ENCODE results near the gene SLC12A1.

- TF ChIP-seq CTCF (IDR thresholded peaks at IDR 0.05; ENCODE audit: borderline replicate concordance, extremely low read depth, low read length, poor library complexity, severe bottlenecking) (no peak), EZH2 (IDR thresholded peaks at IDR 0.05; ENCODE audit: borderline replicate concordance, low read depth, low read length, severe bottlenecking) (no peak)
These were observed 15.8 kb downstream of the SLC12A1 start for GRCh38 chr15:48221885-48222284.
